ENCODE data around the gene TGFA.
A peak's percentile ranks its signal among the peaks of the same experiment; 100 is the strongest.

The TGFA gene

GRCh38 chr2:70511971-70512729 is 41.5 kb downstream of the TGFA start:
- Mint-ChIP-seq H3K27me3 (no peaks in the 10 kb centered on the region), H3K9me3 (no peaks in the 10 kb centered on the region), H3K36me3 (ENCODE audit: insufficient read depth) (peaks cover 5% of the 10 kb centered on the region), H3K4me3 (no peak overlapping the region), H3K27ac (no peak overlapping the region), H3K4me1 (ENCODE audit: low read depth in 2 of 2) (peaks cover 12 to 15% of the 10 kb centered on the region in 2 donors)
- DNase-seq = no peak
- no peak for ATAC-seq (replicated peaks)

GRCh38 chr2:70510313-70510712 is 43.3 kb downstream of the TGFA start:
- Mint-ChIP-seq H3K27ac (peak overlapping the region in 1 of 2 donors; percentile 55), H3K27me3 (no peaks in the 10 kb centered on the region), H3K9me3 (no peaks in the 10 kb centered on the region), H3K4me1 (ENCODE audit: low read depth in 2 of 2) (peaks cover 4% of the 10 kb centered on the region in 2 donors), H3K4me3 (no peak overlapping the region), H3K36me3 (ENCODE audit: insufficient read depth) (peaks cover 5% of the 10 kb centered on the region)
- DNase-seq = no peak
- ATAC-seq (replicated peaks) = no peak

- H3K9me3 Mint-ChIP-seq = no peaks in the 10 kb centered on the region
- H3K27me3 Mint-ChIP-seq = no peaks in the 10 kb centered on the region
- ATAC-seq (replicated peaks) = no peak
- no peak overlapping the region for H3K4me3 Mint-ChIP-seq
- peaks cover 5% of the 10 kb centered on the region for H3K36me3 Mint-ChIP-seq (ENCODE audit: insufficient read depth)
- no peak for DNase-seq
- H3K4me1 Mint-ChIP-seq (ENCODE audit: low read depth in 2 of 2) = peaks cover 4% of the 10 kb centered on the region in 2 donors
- H3K27ac Mint-ChIP-seq = peak overlapping the region in 1 of 2 donors; percentile 53
These were observed 44.1 kb downstream of the TGFA start for GRCh38 chr2:70509565-70509964.

GRCh38 chr2:70508711-70509462 is 44.7 kb downstream of the TGFA start:
- no peaks in the 10 kb centered on the region for H3K9me3 Mint-ChIP-seq
- no peak overlapping the region for H3K4me3 Mint-ChIP-seq
- H3K36me3 Mint-ChIP-seq (ENCODE audit: insufficient read depth) = peaks cover 5% of the 10 kb centered on the region
- H3K4me1 Mint-ChIP-seq (ENCODE audit: low read depth in 2 of 2) = peaks cover 4% of the 10 kb centered on the region in 2 donors
- no peaks in the 10 kb centered on the region for H3K27me3 Mint-ChIP-seq
- ATAC-seq (replicated peaks) (no peak), DNase-seq (no peak)
- H3K27ac Mint-ChIP-seq = no peak overlapping the region

- no peak for DNase-seq
- no peaks in the 10 kb centered on the region for H3K36me3 Mint-ChIP-seq (ENCODE audit: insufficient read depth)
- H3K27ac Mint-ChIP-seq = peak overlapping the region in 1 of 2 donors; percentile 41
- H3K27me3 Mint-ChIP-seq = peaks cover 4 to 9% of the 10 kb centered on the region in 2 donors
- peaks cover 4 to 13% of the 10 kb centered on the region in 2 donors for H3K4me1 Mint-ChIP-seq (ENCODE audit: low read depth in 2 of 2)
- no peak for ATAC-seq (replicated peaks)
- peak overlapping the region in 1 of 2 donors; percentile 8 for H3K4me3 Mint-ChIP-seq
- H3K9me3 Mint-ChIP-seq = no peaks in the 10 kb centered on the region
These were observed 47.8 kb downstream of the TGFA start for GRCh38 chr2:70505613-70506391.

- Mint-ChIP-seq H3K27ac (peak overlapping the region in 1 of 2 donors; percentile 41), H3K9me3 (no peaks in the 10 kb centered on the region)
These were observed 48.9 kb downstream of the TGFA start for GRCh38 chr2:70504750-70505149.

GRCh38 chr2:70503896-70504295 is 49.7 kb downstream of the TGFA start:
- Mint-ChIP-seq H3K27me3 (peaks cover 4 to 9% of the 10 kb centered on the region in 2 donors), H3K27ac (no peak overlapping the region), H3K36me3 (ENCODE audit: insufficient read depth) (no peaks in the 10 kb centered on the region), H3K4me1 (ENCODE audit: low read depth in 2 of 2) (peaks cover 0 to 8% of the 10 kb centered on the region in 2 donors), H3K4me3 (no peak overlapping the region), H3K9me3 (no peaks in the 10 kb centered on the region)
- DNase-seq = no peak
- no peak for ATAC-seq (replicated peaks)

More at GRCh38 chr2:70504750-70505149, 48.9 kb downstream of the TGFA start:
- Mint-ChIP-seq H3K4me3 (no peak overlapping the region), H3K4me1 (ENCODE audit: low read depth in 2 of 2) (peaks cover 0 to 8% of the 10 kb centered on the region in 2 donors), H3K36me3 (ENCODE audit: insufficient read depth) (no peaks in the 10 kb centered on the region), H3K27me3 (peaks cover 4 to 9% of the 10 kb centered on the region in 2 donors)
- ATAC-seq (replicated peaks) (no peak), DNase-seq (no peak)

- peaks cover 2 to 8% of the 10 kb centered on the region in 2 donors for H3K4me1 Mint-ChIP-seq (ENCODE audit: low read depth in 2 of 2)
- ATAC-seq (replicated peaks) = no peak
- no peak overlapping the region for H3K27ac Mint-ChIP-seq
- H3K9me3 Mint-ChIP-seq = no peaks in the 10 kb centered on the region
- peak overlapping the region in 1 of 2 donors; percentile 50 for H3K4me3 Mint-ChIP-seq
- H3K36me3 Mint-ChIP-seq (ENCODE audit: insufficient read depth) = peaks cover 3% of the 10 kb centered on the region
- H3K27me3 Mint-ChIP-seq = peaks cover 8 to 25% of the 10 kb centered on the region in 2 donors
- DNase-seq = no peak
These were observed 51.9 kb downstream of the TGFA start for GRCh38 chr2:70501728-70502127.

- peaks cover 2 to 8% of the 10 kb centered on the region in 2 donors for H3K4me1 Mint-ChIP-seq (ENCODE audit: low read depth in 2 of 2)
- DNase-seq (no peak), ATAC-seq (replicated peaks) (no peak)
- H3K4me3 Mint-ChIP-seq = peak overlapping the region in 1 of 2 donors; percentile 50
- H3K36me3 Mint-ChIP-seq (ENCODE audit: insufficient read depth) = peaks cover 3% of the 10 kb centered on the region
- no peak overlapping the region for H3K27ac Mint-ChIP-seq
- H3K9me3 Mint-ChIP-seq = no peaks in the 10 kb centered on the region
- peaks cover 12 to 29% of the 10 kb centered on the region in 2 donors for H3K27me3 Mint-ChIP-seq
These were observed 52.4 kb downstream of the TGFA start for GRCh38 chr2:70501215-70501614.

- no peak overlapping the region for H3K4me3 Mint-ChIP-seq
- peaks cover 2 to 8% of the 10 kb centered on the region in 2 donors for H3K4me1 Mint-ChIP-seq (ENCODE audit: low read depth in 2 of 2)
- DNase-seq (no peak), ATAC-seq (replicated peaks) (no peak)
- peaks cover 12 to 29% of the 10 kb centered on the region in 2 donors for H3K27me3 Mint-ChIP-seq
- peaks cover 3% of the 10 kb centered on the region for H3K36me3 Mint-ChIP-seq (ENCODE audit: insufficient read depth)
- H3K27ac Mint-ChIP-seq = no peak overlapping the region
- no peaks in the 10 kb centered on the region for H3K9me3 Mint-ChIP-seq
These were observed 54.4 kb downstream of the TGFA start for GRCh38 chr2:70499253-70499652.

GRCh38 chr2:70498528-70498927 is 55.1 kb downstream of the TGFA start:
- no peak overlapping the region for H3K27ac Mint-ChIP-seq
- no peak for DNase-seq
- H3K27me3 Mint-ChIP-seq = peaks cover 12 to 29% of the 10 kb centered on the region in 2 donors
- H3K36me3 Mint-ChIP-seq (ENCODE audit: insufficient read depth) = peaks cover 3% of the 10 kb centered on the region
- H3K9me3 Mint-ChIP-seq = no peaks in the 10 kb centered on the region
- no peak for ATAC-seq (replicated peaks)
- peaks cover 2 to 8% of the 10 kb centered on the region in 2 donors for H3K4me1 Mint-ChIP-seq (ENCODE audit: low read depth in 2 of 2)
- H3K4me3 Mint-ChIP-seq = no peak overlapping the region

- ATAC-seq (replicated peaks) (peak; percentile 46), DNase-seq (no peak)
- Mint-ChIP-seq H3K4me1 (ENCODE audit: low read depth in 2 of 2) (peaks cover 2 to 8% of the 10 kb centered on the region in 2 donors), H3K9me3 (no peaks in the 10 kb centered on the region), H3K4me3 (no peak overlapping the region), H3K27ac (no peak overlapping the region), H3K27me3 (peaks cover 12 to 29% of the 10 kb centered on the region in 2 donors), H3K36me3 (ENCODE audit: insufficient read depth) (peaks cover 3% of the 10 kb centered on the region)
These were observed 55.6 kb downstream of the TGFA start for GRCh38 chr2:70498054-70498453.

- ATAC-seq (replicated peaks) (no peak), DNase-seq (no peak)
- Mint-ChIP-seq H3K4me3 (no peak overlapping the region), H3K27me3 (peaks cover 8 to 22% of the 10 kb centered on the region in 2 donors), H3K27ac (no peak overlapping the region), H3K9me3 (no peaks in the 10 kb centered on the region), H3K4me1 (ENCODE audit: low read depth in 2 of 2) (peaks cover 2 to 4% of the 10 kb centered on the region in 2 donors), H3K36me3 (ENCODE audit: insufficient read depth) (peaks cover 3% of the 10 kb centered on the region)
These were observed 56.8 kb downstream of the TGFA start for GRCh38 chr2:70496819-70497218.
